ENCODE results near the gene PARD3B.

Gene PARD3B

GRCh38 chr2:204608237-204608939 lies 63.1 kb downstream of the PARD3B start:
- no peak for DNase-seq

GRCh38 chr2:204611017-204611631 lies 65.8 kb downstream of the PARD3B start:
- no peak for DNase-seq

- DNase-seq, result no peak
Observed at GRCh38 chr2:204611764-204612163, 66.5 kb downstream of the PARD3B start.

GRCh38 chr2:204613635-204614034 lies 68.4 kb downstream of the PARD3B start:
- DNase-seq, result no peak

GRCh38 chr2:204615456-204615855 lies 70.2 kb downstream of the PARD3B start:
- DNase-seq, result no peak

GRCh38 chr2:204625135-204625534 lies 79.9 kb downstream of the PARD3B start:
- DNase-seq, result no peak

GRCh38 chr2:204628926-204629712 lies 83.8 kb downstream of the PARD3B start:
- DNase-seq, result no peak

- no peak for DNase-seq
Observed at GRCh38 chr2:204632410-204632809, 87.1 kb downstream of the PARD3B start.

- DNase-seq, result no peak
Observed at GRCh38 chr2:204634564-204634963, 89.3 kb downstream of the PARD3B start.

- no peak for DNase-seq
Observed at GRCh38 chr2:204635478-204635877, 90.2 kb downstream of the PARD3B start.

GRCh38 chr2:204638471-204639194 lies 93.4 kb downstream of the PARD3B start:
- no peak for DNase-seq

GRCh38 chr2:204643326-204643725 lies 98.1 kb downstream of the PARD3B start:
- no peak for DNase-seq

GRCh38 chr2:204645018-204645773 lies 99.9 kb downstream of the PARD3B start:
- no peak for DNase-seq

GRCh38 chr2:204647626-204648025 lies 102.4 kb downstream of the PARD3B start:
- DNase-seq, result no peak

GRCh38 chr2:204650611-204651010 lies 105.3 kb downstream of the PARD3B start:
- no peak for DNase-seq

- DNase-seq, result no peak
Observed at GRCh38 chr2:204652063-204652462, 106.8 kb downstream of the PARD3B start.

- DNase-seq, result no peak
Observed at GRCh38 chr2:204654669-204655068, 109.4 kb downstream of the PARD3B start.

GRCh38 chr2:204655101-204655500 lies 109.8 kb downstream of the PARD3B start:
- DNase-seq, result no peak

GRCh38 chr2:204655626-204656025 lies 110.4 kb downstream of the PARD3B start:
- DNase-seq, result no peak

- DNase-seq, result no peak
Observed at GRCh38 chr2:204657024-204657423, 111.7 kb downstream of the PARD3B start.

- no peak for DNase-seq
Observed at GRCh38 chr2:204662956-204663355, 117.7 kb downstream of the PARD3B start.

- DNase-seq, result no peak
Observed at GRCh38 chr2:204663816-204664425, 118.6 kb downstream of the PARD3B start.

Data from activated CD4-positive, alpha-beta T cell treated with anti-CD3 and anti-CD28 coated beads, Interleukin-2, amount 50 U/mL, for 16 hours (primary cell).